ENCODE measurements around the gene KDF1. TPM values are rescaled to one million over a fixed set of nuclear protein-coding genes. Genes with fewer than 3 reads are reported as not detected.

The KDF1 gene
- total and polyA plus RNA-seq, 2 of the 13 experiments (the other 11 are each of a cell fraction or from before 2014, with no cell fraction given), result 1.9 to 4.9 TPM

DNA sequence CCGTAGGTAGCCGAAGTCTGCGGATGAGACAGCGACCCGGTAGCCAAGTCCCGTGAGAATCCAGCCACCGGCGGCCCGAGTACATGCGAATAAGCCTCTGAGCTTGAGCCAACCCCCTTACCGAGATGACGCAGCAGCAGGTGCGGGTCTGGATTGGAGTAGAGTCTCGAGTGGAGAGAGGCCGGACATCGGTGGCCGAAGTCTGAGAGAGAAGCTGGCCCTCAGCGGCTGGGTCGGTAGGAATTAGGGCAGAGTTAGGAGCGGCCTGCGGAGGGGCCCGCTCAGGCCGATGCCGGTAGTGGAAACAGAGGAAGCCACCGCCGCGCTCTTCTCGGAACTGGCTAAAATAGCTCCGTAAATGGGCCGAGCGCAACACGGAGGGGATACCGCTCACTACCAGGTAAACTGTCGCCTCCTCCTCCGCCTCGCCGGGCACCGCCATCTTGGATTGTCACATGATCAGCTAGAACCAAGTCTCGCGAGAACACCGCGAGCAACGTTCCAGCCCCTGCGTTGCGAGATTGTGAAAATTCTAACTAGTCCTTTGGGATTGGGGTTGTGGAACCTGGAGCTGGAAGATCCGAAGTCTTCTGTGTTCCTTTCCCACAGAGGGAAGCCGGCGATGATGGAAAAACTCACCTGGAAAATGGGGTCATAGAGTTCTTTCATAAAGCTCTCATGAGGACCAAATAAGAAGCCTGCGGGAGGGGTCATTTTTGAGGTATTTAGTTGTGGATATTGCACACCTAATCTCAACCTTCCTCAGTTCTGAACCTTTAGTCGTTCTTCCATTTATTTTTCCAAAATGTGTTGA, 60.1 kb downstream of the KDF1 start, which contains the start of gene GPATCH3 (continued):
- no peak for TF ChIP-seq ZNF773 (CRISPR knock-in tag; IDR thresholded peaks at IDR 0.05; ENCODE audit: borderline replicate concordance)
- TF ChIP-seq NFKBIZ (CRISPR knock-in tag; IDR thresholded peaks at IDR 0.05), result 0 out of 2 replicates have a peak, but pooled peaks have one; percentile 76
- TF ChIP-seq, protein P1, sequence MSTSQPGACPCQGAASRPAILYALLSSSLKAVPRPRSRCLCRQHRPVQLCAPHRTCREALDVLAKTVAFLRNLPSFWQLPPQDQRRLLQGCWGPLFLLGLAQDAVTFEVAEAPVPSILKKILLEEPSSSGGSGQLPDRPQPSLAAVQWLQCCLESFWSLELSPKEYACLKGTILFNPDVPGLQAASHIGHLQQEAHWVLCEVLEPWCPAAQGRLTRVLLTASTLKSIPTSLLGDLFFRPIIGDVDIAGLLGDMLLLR (CRISPR knock-in tag; IDR thresholded peaks at IDR 0.05), result peak; percentile 45; the same call in 1 of the 2 replicates
- no peak for TF ChIP-seq MAFF (IDR thresholded peaks at IDR 0.05; ENCODE audit: low read depth, low read length)
- no peak for TF ChIP-seq ZNF496 (CRISPR knock-in tag; IDR thresholded peaks at IDR 0.05; ENCODE audit: insufficient replicate concordance)
- TF ChIP-seq, protein P2, sequence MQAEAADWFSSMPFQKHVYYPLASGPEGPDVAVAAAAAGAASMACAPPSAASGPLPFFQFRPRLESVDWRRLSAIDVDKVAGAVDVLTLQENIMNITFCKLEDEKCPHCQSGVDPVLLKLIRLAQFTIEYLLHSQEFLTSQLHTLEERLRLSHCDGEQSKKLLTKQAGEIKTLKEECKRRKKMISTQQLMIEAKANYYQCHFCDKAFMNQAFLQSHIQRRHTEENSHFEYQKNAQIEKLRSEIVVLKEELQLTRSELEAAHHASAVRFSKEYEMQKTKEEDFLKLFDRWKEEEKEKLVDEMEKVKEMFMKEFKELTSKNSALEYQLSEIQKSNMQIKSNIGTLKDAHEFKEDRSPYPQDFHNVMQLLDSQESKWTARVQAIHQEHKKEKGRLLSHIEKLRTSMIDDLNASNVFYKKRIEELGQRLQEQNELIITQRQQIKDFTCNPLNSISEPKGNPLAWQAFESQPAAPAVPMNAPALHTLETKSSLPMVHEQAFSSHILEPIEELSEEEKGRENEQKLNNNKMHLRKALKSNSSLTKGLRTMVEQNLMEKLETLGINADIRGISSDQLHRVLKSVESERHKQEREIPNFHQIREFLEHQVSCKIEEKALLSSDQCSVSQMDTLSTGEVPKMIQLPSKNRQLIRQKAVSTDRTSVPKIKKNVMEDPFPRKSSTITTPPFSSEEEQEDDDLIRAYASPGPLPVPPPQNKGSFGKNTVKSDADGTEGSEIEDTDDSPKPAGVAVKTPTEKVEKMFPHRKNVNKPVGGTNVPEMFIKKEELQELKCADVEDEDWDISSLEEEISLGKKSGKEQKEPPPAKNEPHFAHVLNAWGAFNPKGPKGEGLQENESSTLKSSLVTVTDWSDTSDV (CRISPR knock-in tag; IDR thresholded peaks at IDR 0.05), result no peak
- no peak for TF ChIP-seq CBFB (CRISPR knock-in tag; IDR thresholded peaks at IDR 0.05)
- TF ChIP-seq ZNF552 (CRISPR knock-in tag; IDR thresholded peaks at IDR 0.05; ENCODE audit: borderline replicate concordance), result no peak
- TF ChIP-seq AKAP8 (CRISPR knock-in tag; IDR thresholded peaks at IDR 0.05), result no peak
- peak; percentile 79; the same call in 1 of the 2 replicates for TF ChIP-seq KDM5B (CRISPR knock-in tag; IDR thresholded peaks at IDR 0.05; ENCODE audit: borderline replicate concordance)
- TF ChIP-seq, protein P3, sequence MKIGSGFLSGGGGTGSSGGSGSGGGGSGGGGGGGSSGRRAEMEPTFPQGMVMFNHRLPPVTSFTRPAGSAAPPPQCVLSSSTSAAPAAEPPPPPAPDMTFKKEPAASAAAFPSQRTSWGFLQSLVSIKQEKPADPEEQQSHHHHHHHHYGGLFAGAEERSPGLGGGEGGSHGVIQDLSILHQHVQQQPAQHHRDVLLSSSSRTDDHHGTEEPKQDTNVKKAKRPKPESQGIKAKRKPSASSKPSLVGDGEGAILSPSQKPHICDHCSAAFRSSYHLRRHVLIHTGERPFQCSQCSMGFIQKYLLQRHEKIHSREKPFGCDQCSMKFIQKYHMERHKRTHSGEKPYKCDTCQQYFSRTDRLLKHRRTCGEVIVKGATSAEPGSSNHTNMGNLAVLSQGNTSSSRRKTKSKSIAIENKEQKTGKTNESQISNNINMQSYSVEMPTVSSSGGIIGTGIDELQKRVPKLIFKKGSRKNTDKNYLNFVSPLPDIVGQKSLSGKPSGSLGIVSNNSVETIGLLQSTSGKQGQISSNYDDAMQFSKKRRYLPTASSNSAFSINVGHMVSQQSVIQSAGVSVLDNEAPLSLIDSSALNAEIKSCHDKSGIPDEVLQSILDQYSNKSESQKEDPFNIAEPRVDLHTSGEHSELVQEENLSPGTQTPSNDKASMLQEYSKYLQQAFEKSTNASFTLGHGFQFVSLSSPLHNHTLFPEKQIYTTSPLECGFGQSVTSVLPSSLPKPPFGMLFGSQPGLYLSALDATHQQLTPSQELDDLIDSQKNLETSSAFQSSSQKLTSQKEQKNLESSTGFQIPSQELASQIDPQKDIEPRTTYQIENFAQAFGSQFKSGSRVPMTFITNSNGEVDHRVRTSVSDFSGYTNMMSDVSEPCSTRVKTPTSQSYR (CRISPR knock-in tag; IDR thresholded peaks at IDR 0.05; ENCODE audit: borderline replicate concordance), result peak; percentile 40; the same call in 1 of the 2 replicates
- TF ChIP-seq ELF4 (CRISPR knock-in tag; IDR thresholded peaks at IDR 0.05; ENCODE audit: borderline replicate concordance), result peak; percentile 20; the same call in 1 of the 2 replicates
- TF ChIP-seq, protein P4, sequence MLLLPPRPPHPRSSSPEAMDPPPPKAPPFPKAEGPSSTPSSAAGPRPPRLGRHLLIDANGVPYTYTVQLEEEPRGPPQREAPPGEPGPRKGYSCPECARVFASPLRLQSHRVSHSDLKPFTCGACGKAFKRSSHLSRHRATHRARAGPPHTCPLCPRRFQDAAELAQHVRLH (CRISPR knock-in tag; IDR thresholded peaks at IDR 0.05; ENCODE audit: borderline replicate concordance, low read depth), result peak; percentile 90; the same call in 1 of the 2 replicates
- TF ChIP-seq GATAD2A (CRISPR knock-in tag; IDR thresholded peaks at IDR 0.05), result peak; percentile 64
- TF ChIP-seq, protein P5, sequence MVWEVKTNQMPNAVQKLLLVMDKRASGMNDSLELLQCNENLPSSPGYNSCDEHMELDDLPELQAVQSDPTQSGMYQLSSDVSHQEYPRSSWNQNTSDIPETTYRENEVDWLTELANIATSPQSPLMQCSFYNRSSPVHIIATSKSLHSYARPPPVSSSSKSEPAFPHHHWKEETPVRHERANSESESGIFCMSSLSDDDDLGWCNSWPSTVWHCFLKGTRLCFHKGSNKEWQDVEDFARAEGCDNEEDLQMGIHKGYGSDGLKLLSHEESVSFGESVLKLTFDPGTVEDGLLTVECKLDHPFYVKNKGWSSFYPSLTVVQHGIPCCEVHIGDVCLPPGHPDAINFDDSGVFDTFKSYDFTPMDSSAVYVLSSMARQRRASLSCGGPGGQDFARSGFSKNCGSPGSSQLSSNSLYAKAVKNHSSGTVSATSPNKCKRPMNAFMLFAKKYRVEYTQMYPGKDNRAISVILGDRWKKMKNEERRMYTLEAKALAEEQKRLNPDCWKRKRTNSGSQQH (CRISPR knock-in tag; IDR thresholded peaks at IDR 0.05; ENCODE audit: low read depth), result peak; percentile 78; the same call in 1 of the 2 replicates
- TF ChIP-seq PHB2 (IDR thresholded peaks at IDR 0.05; ENCODE audit: partially characterized antibody), result no peak
- TF ChIP-seq MIER2 (CRISPR knock-in tag; IDR thresholded peaks at IDR 0.05), result peak; percentile 48; the same call in 1 of the 2 replicates
- TF ChIP-seq BCL6 (CRISPR knock-in tag; IDR thresholded peaks at IDR 0.05), result peak; percentile 50; the same call in 1 of the 2 replicates
- TF ChIP-seq, protein P6, sequence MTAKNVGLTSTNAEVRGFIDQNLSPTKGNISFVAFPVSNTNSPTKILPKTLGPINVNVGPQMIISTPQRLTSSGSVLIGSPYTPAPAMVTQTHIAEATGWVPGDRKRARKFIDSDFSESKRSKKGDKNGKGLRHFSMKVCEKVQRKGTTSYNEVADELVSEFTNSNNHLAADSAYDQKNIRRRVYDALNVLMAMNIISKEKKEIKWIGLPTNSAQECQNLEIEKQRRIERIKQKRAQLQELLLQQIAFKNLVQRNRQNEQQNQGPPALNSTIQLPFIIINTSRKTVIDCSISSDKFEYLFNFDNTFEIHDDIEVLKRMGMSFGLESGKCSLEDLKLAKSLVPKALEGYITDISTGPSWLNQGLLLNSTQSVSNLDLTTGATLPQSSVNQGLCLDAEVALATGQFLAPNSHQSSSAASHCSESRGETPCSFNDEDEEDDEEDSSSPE (CRISPR knock-in tag; IDR thresholded peaks at IDR 0.05), result peak; percentile 56; the same call in 1 of the 2 replicates
- peak; percentile 72; the same call in 1 of the 2 replicates for TF ChIP-seq NRL (CRISPR knock-in tag; IDR thresholded peaks at IDR 0.05; ENCODE audit: borderline replicate concordance)
